KMS-11 (cell line): ENCODE data around the gene THAP11.

ENCODE experiments used
- H2AFZ ChIP-seq: fragments of 200-600 bp; sonication (generic); 2 replicates; pipeline ENCODE4 v1.6.1; 2016; ENCODE audit warnings: antibody characterized with exemption, mixed run types, low read depth
- H3K27ac ChIP-seq: fragments of 200-600 bp; sonication (generic); 2 replicates; pipeline ENCODE4 v1.6.1; 2016; ENCODE audit warnings: mild to moderate bottlenecking, mixed run types
- H3K27me3 ChIP-seq: fragments of 200-600 bp; sonication (generic); 2 replicates; pipeline ENCODE4 v1.6.1; 2017; ENCODE audit warnings: mild to moderate bottlenecking, low read depth, mixed run types, moderate library complexity; ENCODE audit not compliant: insufficient read depth
- H3K36me3 ChIP-seq: fragments of 200-600 bp; sonication (generic); 2 replicates; pipeline ENCODE4 v1.6.1; 2017; ENCODE audit warnings: mild to moderate bottlenecking, mixed run types; ENCODE audit not compliant: insufficient read depth
- H3K4me1 ChIP-seq: fragments of 200-600 bp; sonication (generic); 2 replicates; pipeline ENCODE4 v1.6.1; 2016; ENCODE audit warnings: mild to moderate bottlenecking, low read depth, mixed run types; ENCODE audit not compliant: poor library complexity, severe bottlenecking
- H3K4me2 ChIP-seq: fragments of 200-600 bp; sonication (generic); 2 replicates; pipeline ENCODE4 v1.7.0; 2016; ENCODE audit warnings: mild to moderate bottlenecking, mixed run types
- H3K4me3 ChIP-seq: fragments of 200-600 bp; sonication (generic); IDR thresholded peaks from 2 replicates; pipeline ENCODE4 v1.6.1; 2017; ENCODE audit warnings: low read depth, low read length, mixed read lengths; ENCODE audit not compliant: insufficient read depth
- H3K79me2 ChIP-seq: fragments of 200-600 bp; sonication (generic); 2 replicates; pipeline ENCODE4 v1.6.1; 2016; ENCODE audit warnings: low read depth, mixed run types; ENCODE audit not compliant: insufficient read depth
- H3K9ac ChIP-seq: fragments of 200-600 bp; sonication (generic); 2 replicates; pipeline ENCODE4 v1.6.1; 2016; ENCODE audit warnings: mild to moderate bottlenecking, mixed run types
- H4K20me1 ChIP-seq: fragments of 200-600 bp; sonication (generic); 2 replicates; pipeline ENCODE4 v1.6.1; 2016; ENCODE audit warnings: mild to moderate bottlenecking, mixed run types; ENCODE audit not compliant: insufficient read depth
- CTCF ChIP-seq: fragments of 200-600 bp; sonication (generic); conservative IDR thresholded peaks from 2 replicates; pipeline ENCODE4 v1.6.1; 2017; ENCODE audit warnings: low read depth, mild to moderate bottlenecking, antibody characterized with exemption, low read length, moderate library complexity, mixed read lengths

THAP11 gene

DNA sequence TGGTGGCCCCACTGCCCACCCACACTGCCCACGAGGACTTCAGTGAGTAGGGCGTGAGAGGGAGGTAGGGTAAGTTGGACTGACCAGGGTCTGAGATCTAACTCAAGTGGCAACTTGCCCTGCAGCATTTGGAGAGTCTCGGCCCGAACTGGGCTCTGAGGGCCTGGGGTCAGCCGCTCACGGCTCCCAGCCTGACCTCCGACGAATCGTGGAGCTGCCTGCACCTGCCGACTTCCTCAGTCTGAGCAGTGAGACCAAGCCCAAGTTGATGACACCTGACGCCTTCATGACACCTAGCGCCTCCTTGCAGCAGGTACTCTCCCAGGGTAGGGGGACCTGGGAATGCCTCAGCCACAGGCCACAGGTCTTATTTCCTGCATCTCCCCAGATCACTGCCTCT, 37.3 kb downstream of the THAP11 start:
- Histone ChIP-seq H3K36me3 (peaks cover 18% of the 10 kb centered on the region; the same call in 1 of the 2 replicates), H3K4me3 (no peak overlapping the region), H3K79me2 (peaks cover 15% of the 10 kb centered on the region), H3K4me2 (no peak overlapping the region), H3K27ac (no peak overlapping the region), H3K4me1 (peaks cover 11% of the 10 kb centered on the region), H4K20me1 (no peaks in the 10 kb centered on the region), H3K27me3 (no peaks in the 10 kb centered on the region), H3K9ac (no peak overlapping the region), H2AFZ (no peak overlapping the region)
- TF ChIP-seq CTCF = no peak

DNA sequence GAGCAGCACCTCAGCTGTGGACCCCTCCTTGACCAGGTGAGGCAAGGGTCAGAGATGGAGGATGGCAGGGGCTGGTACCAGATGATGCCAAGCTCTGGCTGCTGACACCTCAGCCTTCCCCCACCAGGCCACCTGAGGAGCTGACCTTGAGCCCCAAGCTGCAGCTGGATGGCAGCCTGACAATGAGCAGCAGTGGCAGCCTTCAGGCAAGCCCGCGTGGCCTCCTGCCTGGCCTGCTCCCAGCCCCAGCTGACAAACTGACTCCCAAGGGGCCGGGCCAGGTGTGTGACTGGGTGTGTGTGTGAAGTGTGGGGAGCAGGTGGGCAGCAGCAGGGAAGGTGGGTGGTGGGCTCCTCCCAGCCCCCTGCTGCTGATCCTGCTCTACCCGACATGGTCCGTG, 37.8 kb downstream of the THAP11 start:
- no peak overlapping the region for H3K27ac ChIP-seq
- no peaks in the 10 kb centered on the region for H4K20me1 ChIP-seq
- H3K4me3 ChIP-seq = no peak overlapping the region
- TF ChIP-seq CTCF = no peak
- H3K79me2 ChIP-seq = peaks cover 11% of the 10 kb centered on the region; the same call in 1 of the 2 replicates
- H3K9ac ChIP-seq = no peak overlapping the region
- no peak overlapping the region for H2AFZ ChIP-seq
- peaks cover 7% of the 10 kb centered on the region for H3K4me1 ChIP-seq
- H3K27me3 ChIP-seq = no peaks in the 10 kb centered on the region
- no peak overlapping the region for H3K4me2 ChIP-seq
- peaks cover 18% of the 10 kb centered on the region; the same call in 1 of the 2 replicates for H3K36me3 ChIP-seq

GRCh38 chr16:67880584-67880983, 38.5 kb downstream of the THAP11 start:
- Histone ChIP-seq H3K9ac (no peak overlapping the region), H3K4me2 (no peak overlapping the region), H3K27ac (no peak overlapping the region), H2AFZ (no peak overlapping the region), H3K79me2 (peaks cover 4% of the 10 kb centered on the region; the same call in 1 of the 2 replicates), H3K4me1 (peaks cover under 1% of the 10 kb centered on the region), H3K36me3 (peaks cover 18% of the 10 kb centered on the region; the same call in 1 of the 2 replicates), H4K20me1 (no peaks in the 10 kb centered on the region), H3K27me3 (no peaks in the 10 kb centered on the region), H3K4me3 (no peak overlapping the region)
- TF ChIP-seq CTCF = no peak

DNA sequence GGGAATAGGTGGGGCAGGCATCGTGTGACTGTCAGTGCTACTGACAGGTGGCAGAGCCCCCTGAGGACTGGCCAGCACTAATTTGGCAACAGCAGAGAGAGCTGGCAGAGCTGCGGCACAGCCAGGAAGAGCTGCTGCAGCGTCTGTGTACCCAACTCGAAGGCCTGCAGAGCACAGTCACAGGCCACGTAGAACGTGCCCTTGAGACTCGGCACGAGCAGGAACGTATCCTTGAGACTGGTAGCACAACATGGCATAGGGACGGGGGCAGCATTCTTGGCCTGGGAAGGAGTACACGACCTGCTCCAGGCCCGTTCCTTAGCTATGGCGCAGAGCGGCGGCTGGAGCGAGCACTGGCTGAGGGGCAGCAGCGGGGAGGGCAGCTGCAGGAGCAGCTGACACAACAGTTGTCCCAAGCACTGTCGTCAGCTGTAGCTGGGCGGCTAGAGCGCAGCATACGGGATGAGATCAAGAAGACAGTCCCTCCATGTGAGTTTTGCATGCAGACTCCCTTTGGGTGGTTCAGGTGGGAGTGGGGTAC, 39.6 kb downstream of the THAP11 start:
- no peaks in the 10 kb centered on the region for H3K27me3 ChIP-seq
- peaks cover 18% of the 10 kb centered on the region; the same call in 1 of the 2 replicates for H3K36me3 ChIP-seq
- no peak overlapping the region for H2AFZ ChIP-seq
- TF ChIP-seq CTCF = no peak
- no peak overlapping the region for H3K4me2 ChIP-seq
- H3K27ac ChIP-seq = no peak overlapping the region
- H4K20me1 ChIP-seq = no peaks in the 10 kb centered on the region
- no peaks in the 10 kb centered on the region for H3K4me1 ChIP-seq
- H3K79me2 ChIP-seq = no peaks in the 10 kb centered on the region; the same call in 1 of the 2 replicates
- no peak overlapping the region for H3K4me3 ChIP-seq
- no peak overlapping the region for H3K9ac ChIP-seq
